Thymus (tissue), 11 donors: ENCODE measurements around the gene LARP4B. TPM values are rescaled to one million over a fixed set of nuclear protein-coding genes. Genes with fewer than 3 reads are reported as not detected.

Experiments
- DNase-seq, 9 donors: peaks; one replicate each; pipeline ENCODE4 v3.0.0-alpha.2; 2013; ENCODE audit warnings: low spot score in 9 of 9, low read depth in 6 of 9, missing footprints in 1 of 9
- H3K27ac ChIP-seq, 2 donors: one replicate each; pipeline ENCODE4 v1.5.1; 2013; ENCODE audit warnings: control low read depth in 1 of 2, low read depth in 1 of 2, low read length in 1 of 2, mild to moderate bottlenecking in 1 of 2, moderate library complexity in 1 of 2
- H3K27me3 ChIP-seq, 2 donors: one replicate each; pipeline ENCODE4 v1.5.1; 2013; ENCODE audit warnings: low read length in 1 of 2; ENCODE audit not compliant: control insufficient read depth in 2 of 2, insufficient read depth in 1 of 2
- H3K36me3 ChIP-seq, 2 donors: one replicate each; pipeline ENCODE4 v1.5.1; 2013; ENCODE audit warnings: low read length in 1 of 2, mild to moderate bottlenecking in 1 of 2, moderate library complexity in 1 of 2; ENCODE audit not compliant: control insufficient read depth in 2 of 2, insufficient read depth in 2 of 2
- H3K4me1 ChIP-seq, 2 donors: one replicate each; pipeline ENCODE4 v1.5.1; 2013; ENCODE audit warnings: low read length in 2 of 2; ENCODE audit not compliant: control insufficient read depth in 2 of 2, insufficient read depth in 2 of 2
- H3K4me3 ChIP-seq, 2 donors: one replicate each; pipeline ENCODE4 v1.5.1; 2013; ENCODE audit warnings: low read length in 2 of 2, control low read depth in 1 of 2, mild to moderate bottlenecking in 1 of 2
- H3K9me3 ChIP-seq, 2 donors: one replicate each; pipeline ENCODE4 v1.5.1; 2013; ENCODE audit warnings: low read length in 1 of 2, mild to moderate bottlenecking in 1 of 2; ENCODE audit not compliant: control insufficient read depth in 2 of 2, insufficient read depth in 1 of 2
- WGBS: extraction: QIAGEN DNeasy Blood & Tissue Kit; methylation state at CpG from one replicate; pipeline ENCODE4 v1.1.7; 2013; 5-methylcytosine and 5-hydroxymethylcytosine counted together
- polyA plus RNA-seq: library from polyadenylated mRNA; stranded (reverse); fragments of 200-250 nt; gene quantifications from one replicate; pipeline ENCODE4 v1.2.3, GENCODE V29; 2013
- total RNA-seq: library from RNA; stranded (reverse); fragments of 120-200 nt; gene quantifications from one replicate; pipeline ENCODE4 v1.2.4, GENCODE V29; 2013
- donor health status: healthy.

Gene LARP4B
- total and polyA plus RNA-seq, 2 donors: 19.3 to 22.0 TPM

- Histone ChIP-seq H3K9me3 (peaks cover 0 to 16% of the 10 kb centered on the region in 2 donors), H3K4me3 (no peak overlapping the region), H3K4me1 (no peaks in the 10 kb centered on the region), H3K27me3 (peaks cover 0 to 19% of the 10 kb centered on the region in 2 donors), H3K36me3 (no peaks in the 10 kb centered on the region), H3K27ac (no peak overlapping the region)
- no peak for DNase-seq
- WGBS: 87% methylated on average over 12 of the region's 12 CpGs
Observed at GRCh38 chr10:971613-972012, 40.1 kb upstream of the LARP4B start.

GRCh38 chr10:971150-971542, 39.6 kb upstream of the LARP4B start:
- H3K27ac ChIP-seq: no peak overlapping the region

GRCh38 chr10:970311-971149, 39.0 kb upstream of the LARP4B start:
- WGBS: 78% methylated on average over 14 of the region's 14 CpGs
- DNase-seq: no peak
- no peaks in the 10 kb centered on the region for H3K4me1 ChIP-seq

More at GRCh38 chr10:971150-971542, 39.6 kb upstream of the LARP4B start:
- H3K27me3 ChIP-seq: peaks cover 0 to 22% of the 10 kb centered on the region in 2 donors
- H3K9me3 ChIP-seq: peaks cover 0 to 14% of the 10 kb centered on the region in 2 donors
- H3K36me3 ChIP-seq: no peaks in the 10 kb centered on the region
- no peak overlapping the region for H3K4me3 ChIP-seq
- WGBS: 51% methylated on average over 4 of the region's 4 CpGs
- no peak for DNase-seq
- H3K4me1 ChIP-seq: no peaks in the 10 kb centered on the region

GRCh38 chr10:969473-970150, 38.1 kb upstream of the LARP4B start:
- Histone ChIP-seq H3K4me3 (no peak overlapping the region), H3K27me3 (peaks cover 0 to 22% of the 10 kb centered on the region in 2 donors), H3K36me3 (no peaks in the 10 kb centered on the region), H3K9me3 (peaks cover 0 to 20% of the 10 kb centered on the region in 2 donors), H3K4me1 (no peaks in the 10 kb centered on the region), H3K27ac (no peak overlapping the region)
- WGBS: 93% methylated on average over 15 of the region's 15 CpGs
- DNase-seq: no peak

More at GRCh38 chr10:970311-971149, 39.0 kb upstream of the LARP4B start:
- Histone ChIP-seq H3K36me3 (no peaks in the 10 kb centered on the region), H3K4me3 (no peak overlapping the region), H3K27me3 (peaks cover 0 to 22% of the 10 kb centered on the region in 2 donors), H3K9me3 (peaks cover 0 to 12% of the 10 kb centered on the region in 2 donors), H3K27ac (no peak overlapping the region)

- 93% methylated on average over 17 of the region's 17 CpGs for WGBS
- H3K4me1 ChIP-seq: no peaks in the 10 kb centered on the region
- H3K27ac ChIP-seq: no peak overlapping the region
- no peak for DNase-seq
- H3K36me3 ChIP-seq: no peaks in the 10 kb centered on the region
- H3K9me3 ChIP-seq: peaks cover 0 to 21% of the 10 kb centered on the region in 2 donors
- peaks cover 0 to 22% of the 10 kb centered on the region in 2 donors for H3K27me3 ChIP-seq
- no peak overlapping the region for H3K4me3 ChIP-seq
Observed at GRCh38 chr10:968546-969199, 37.2 kb upstream of the LARP4B start.

GRCh38 chr10:966466-967235, 35.1 kb upstream of the LARP4B start:
- 92% methylated on average over 20 of the region's 20 CpGs for WGBS

GRCh38 chr10:964988-965417, 33.5 kb upstream of the LARP4B start:
- Histone ChIP-seq H3K36me3 (no peaks in the 10 kb centered on the region), H3K4me1 (no peaks in the 10 kb centered on the region), H3K4me3 (no peak overlapping the region), H3K9me3 (peaks cover 0 to 18% of the 10 kb centered on the region in 2 donors), H3K27me3 (peaks cover 0 to 19% of the 10 kb centered on the region in 2 donors), H3K27ac (no peak overlapping the region)
- WGBS: 97% methylated on average over 20 of the region's 20 CpGs
- no peak for DNase-seq

More at GRCh38 chr10:966466-967235, 35.1 kb upstream of the LARP4B start:
- Histone ChIP-seq H3K27ac (no peak overlapping the region), H3K36me3 (no peaks in the 10 kb centered on the region), H3K9me3 (peaks cover 0 to 18% of the 10 kb centered on the region in 2 donors), H3K4me3 (no peak overlapping the region), H3K4me1 (no peaks in the 10 kb centered on the region), H3K27me3 (peaks cover 0 to 22% of the 10 kb centered on the region in 2 donors)
- no peak for DNase-seq

GRCh38 chr10:964321-964987, 32.9 kb upstream of the LARP4B start:
- Histone ChIP-seq H3K4me3 (no peak overlapping the region), H3K36me3 (no peaks in the 10 kb centered on the region), H3K4me1 (no peaks in the 10 kb centered on the region), H3K27ac (no peak overlapping the region), H3K9me3 (peaks cover 0 to 18% of the 10 kb centered on the region in 2 donors), H3K27me3 (peaks cover 0 to 14% of the 10 kb centered on the region in 2 donors)
- 97% methylated on average over 15 of the region's 15 CpGs for WGBS
- no peak for DNase-seq
